HG03097 (cell line): Measurements from ENCODE around the gene CSN1S1.
A peak's percentile ranks its signal among the peaks of the same experiment; 100 is the strongest.
"Not testable (repeated sequence)": the region's sequence is repeated elsewhere in the genome, so short reads cannot be mapped to it uniquely, and the experiment has no call there.

ENCODE experiments used
- ATAC-seq: cut with Tn5 transposase; IDR thresholded peaks from one replicate; pipeline ENCODE4 v1.9.1; 2021; ENCODE audit not compliant: unreplicated experiment, low FRiP score

CSN1S1 gene, protein sequence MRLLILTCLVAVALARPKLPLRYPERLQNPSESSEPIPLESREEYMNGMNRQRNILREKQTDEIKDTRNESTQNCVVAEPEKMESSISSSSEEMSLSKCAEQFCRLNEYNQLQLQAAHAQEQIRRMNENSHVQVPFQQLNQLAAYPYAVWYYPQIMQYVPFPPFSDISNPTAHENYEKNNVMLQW

DNA sequence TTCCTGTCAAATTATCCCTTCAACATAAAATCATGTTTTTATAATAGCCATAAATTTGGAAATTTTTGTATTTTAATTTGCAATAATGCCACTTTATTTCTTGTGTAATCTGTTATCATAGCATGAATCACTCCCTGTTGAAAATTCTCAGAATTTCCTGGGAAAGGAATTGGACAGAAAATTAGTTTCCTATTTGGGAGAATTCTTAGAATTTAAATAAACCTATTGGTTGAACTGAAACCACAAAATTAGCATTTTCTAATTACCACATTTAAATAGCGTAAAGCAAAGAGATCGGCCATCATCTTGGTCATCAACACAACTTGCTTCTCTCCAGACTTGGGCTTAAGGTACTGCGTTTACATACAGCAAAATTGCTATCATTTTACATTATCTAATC, at the start of gene CSN1S1:
Gene CSN1S1, plus strand, starts transcription at position 301 of the 400 bp plus-strand sequence. CDS start 1,488 bp downstream, outside the sequence.
- ATAC-seq = no peak

DNA sequence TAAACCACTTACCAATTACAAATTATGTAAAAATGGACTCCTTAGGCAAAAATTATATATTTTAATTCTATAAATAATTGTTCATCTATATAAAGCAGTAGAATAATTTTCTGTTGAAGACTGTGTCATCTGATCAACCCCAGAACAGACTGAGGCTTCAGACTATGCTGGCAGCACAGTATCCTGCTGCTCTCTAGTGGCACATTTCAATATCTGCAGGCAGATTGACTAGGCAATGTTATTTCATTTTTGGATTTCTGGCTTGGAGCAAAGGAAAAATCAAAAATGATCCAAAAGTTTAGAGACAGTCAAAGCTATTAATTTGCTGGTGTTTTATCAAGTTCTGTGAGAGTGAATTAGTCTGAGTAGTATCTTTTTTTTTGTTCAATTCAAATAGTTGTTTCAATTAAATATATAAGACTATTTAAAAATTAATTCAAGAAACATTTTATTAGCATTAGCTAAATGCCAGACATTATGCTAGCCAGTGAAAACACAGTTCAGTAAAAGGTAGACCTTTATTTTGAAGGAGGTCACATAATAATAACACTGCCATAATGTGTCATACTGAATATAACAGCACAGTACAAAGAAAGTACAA, 49.6 kb upstream of the CSN1S1 start:
- ATAC-seq = peak; percentile 83

DNA sequence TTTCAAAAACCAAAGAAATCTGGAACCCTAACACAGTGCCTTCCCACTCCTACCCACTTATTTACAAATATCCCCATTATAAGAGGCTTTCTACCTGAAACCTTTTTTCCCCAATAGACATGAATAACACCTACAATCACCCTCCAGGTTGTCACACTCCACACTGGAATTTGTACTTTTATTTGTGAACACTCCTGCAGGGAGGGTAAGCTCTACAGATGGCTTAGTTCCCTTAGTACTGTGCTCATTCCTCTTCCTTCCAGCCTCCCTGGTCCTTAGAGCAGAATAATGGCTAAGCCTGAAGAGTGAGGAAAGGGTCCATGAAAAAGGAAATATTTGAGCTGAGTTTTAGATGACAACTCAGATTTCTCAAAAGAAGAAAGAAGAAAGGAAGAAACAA, 48.7 kb upstream of the CSN1S1 start:
- no peak for ATAC-seq

DNA sequence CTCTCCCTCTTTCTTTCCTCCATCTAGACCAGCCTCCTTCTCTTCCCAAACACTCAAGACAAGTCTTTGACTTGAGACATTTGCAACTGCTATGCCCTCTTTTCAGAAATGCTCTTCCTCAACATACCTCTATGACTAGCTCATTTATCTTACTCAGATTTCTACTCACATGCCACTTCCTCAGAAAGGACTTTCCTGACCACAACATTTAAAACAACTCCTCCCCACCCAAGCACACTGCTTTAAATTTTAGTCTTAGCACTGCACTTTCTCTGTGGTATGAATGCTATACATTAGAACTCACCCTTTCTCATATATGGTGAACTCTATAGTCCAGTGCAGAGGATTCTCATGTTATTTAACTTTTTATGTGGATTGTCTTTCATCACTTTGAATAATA, 42.5 kb upstream of the CSN1S1 start:
- no peak for ATAC-seq

DNA sequence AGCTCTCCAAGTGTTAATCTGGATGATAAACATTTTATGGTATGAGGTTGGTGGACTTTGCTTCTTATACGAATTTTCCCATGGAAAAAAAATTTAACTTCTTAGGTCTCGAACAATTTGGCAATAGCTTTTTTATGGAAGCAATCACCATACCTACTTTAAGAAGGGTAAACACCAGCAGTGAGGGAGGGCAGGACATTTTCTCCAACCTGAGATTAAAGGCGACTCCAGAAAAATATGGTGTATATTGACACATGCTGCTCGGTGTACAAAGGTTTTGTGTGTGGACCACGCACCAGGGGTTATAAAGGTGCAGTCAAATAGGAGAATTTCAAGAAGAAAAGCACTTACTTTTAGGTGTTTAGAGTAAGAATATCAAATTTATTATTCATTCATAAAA, 36.7 kb upstream of the CSN1S1 start:
- ATAC-seq = no peak

DNA sequence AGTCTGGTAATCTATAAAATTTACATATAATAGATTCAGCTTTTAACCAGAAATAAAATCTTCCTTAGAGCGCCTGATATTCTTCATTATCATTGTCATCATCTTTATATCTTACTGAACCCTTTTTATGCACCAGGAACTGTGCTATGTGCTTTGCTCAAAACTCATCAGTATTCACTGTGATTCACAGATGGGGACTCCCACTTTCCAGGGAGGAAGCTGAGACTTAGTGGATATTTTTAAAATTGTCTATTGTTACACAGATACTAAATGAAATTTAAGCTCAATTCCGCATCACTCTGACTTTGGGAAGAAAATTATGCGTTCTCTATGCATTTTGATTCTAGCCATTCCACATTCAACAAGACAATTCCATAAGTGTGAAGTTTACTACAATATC, 36.1 kb upstream of the CSN1S1 start:
- ATAC-seq = no peak

DNA sequence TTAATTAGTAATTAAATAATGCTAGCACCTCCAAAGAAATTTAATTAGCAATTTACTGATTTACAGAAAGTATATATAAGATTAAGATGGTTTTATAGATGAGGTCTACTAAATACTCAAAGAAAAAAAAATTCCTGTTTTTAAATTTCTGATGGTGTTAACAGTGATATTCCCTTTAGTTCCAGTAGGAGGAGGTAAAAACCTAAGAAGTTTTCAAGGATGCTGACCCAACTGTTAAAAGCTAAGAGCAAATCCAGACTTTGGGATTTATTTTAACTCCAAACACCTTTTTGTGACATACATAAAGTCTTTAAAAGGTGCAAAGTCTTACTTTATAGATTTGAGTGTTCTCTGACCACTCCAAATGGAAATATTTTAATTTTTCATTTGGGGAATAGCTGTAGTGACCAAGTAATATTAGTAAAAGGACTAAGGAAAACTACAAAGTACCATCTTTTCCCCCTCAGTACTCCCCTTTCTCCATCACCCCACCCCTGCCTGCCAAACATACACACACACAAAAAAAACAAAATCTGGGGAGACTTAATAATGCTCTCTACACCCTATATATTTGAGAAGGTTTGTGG, 34.2 kb upstream of the CSN1S1 start:
- no peak for ATAC-seq

DNA sequence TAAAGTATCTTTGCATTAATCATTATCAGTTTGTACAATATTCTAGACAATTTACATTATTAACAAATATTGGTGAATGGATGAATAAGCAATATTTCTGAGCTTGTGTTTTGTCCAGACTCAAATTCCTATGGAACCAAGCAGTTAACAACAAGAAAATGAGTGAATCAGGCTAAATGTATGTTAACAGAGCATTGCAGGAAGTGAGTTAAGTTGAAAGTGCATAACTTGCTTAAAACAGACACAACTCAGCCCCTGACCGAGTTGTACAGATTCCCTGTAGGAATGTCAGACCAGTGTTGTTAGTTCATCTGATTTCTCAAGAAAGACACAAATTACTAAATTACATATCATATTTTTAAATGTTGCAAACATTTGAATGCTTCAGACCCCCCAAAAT, 23.7 kb upstream of the CSN1S1 start:
- ATAC-seq = no peak

DNA sequence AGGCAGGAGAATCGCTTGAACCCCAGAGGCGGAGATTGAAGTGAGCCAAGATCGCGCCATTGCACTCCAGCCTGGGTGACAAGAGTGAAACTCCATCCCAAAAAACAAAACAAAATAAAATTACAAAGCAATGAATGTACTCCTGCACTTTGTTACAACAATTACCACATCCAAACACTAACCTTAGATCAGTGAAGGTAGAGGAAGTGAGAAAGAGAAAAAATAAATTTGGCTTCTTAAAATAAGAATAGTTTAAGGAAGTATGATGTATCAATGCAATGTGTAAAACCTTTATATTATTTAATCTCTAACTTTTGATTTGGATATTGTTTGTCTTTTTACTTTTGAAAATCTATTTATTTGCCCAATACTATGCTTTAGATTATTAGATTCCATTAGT, 21.7 kb upstream of the CSN1S1 start:
- ATAC-seq = no peak

DNA sequence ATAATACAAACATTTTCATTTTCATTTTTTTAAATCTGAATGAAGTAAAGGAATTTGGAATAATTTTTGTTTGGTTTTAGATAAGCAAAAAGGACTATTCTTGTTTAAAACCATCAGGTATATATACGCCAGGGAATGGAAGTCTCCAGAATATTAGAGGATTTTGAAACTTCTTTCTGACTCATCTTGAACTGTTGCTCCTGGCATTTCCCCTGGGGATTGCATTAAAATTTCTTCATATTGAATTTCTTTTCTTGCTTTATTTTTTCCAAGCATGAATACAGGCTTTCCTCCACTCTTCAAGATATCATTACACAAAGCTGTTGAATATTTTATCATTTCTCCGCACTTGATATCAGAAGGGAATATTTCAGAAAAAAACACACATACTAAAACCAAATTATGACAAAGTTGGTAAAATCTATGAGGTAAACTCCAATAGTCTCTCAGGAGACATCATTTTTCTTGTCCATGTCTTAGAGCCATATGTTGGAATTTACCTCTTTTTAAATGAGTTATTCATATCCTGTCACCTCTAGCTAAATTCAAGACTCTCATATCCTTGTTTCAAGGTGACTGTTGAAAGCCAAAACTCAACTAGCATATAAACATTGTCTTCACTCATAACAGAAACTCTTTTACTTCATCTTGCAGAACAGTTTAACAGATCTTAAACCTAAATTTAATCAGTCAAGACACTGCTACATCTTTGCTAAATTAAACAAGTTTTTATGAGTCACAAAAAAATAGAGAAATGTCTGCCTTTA, 20.7 kb upstream of the CSN1S1 start:
- peak; percentile 80 for ATAC-seq

DNA sequence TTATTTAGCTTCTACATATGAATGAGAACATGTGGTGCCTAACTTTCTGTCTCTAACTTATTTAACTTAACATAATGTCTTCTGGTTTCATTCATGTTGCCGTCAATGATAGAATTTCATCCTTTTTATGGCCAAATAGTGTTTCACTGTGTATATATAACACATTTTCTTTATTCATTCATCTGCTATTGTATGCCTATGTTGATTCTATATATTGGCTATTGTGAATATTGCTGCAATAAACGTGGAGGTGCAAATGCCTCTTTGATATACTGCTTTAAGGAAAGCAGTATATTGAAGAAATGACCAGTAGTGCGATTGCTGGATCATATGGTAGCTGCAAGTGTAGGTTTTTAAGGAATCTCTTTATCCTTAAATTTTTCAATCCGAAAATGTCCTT, 10.0 kb upstream of the CSN1S1 start:
- no peak for ATAC-seq

DNA sequence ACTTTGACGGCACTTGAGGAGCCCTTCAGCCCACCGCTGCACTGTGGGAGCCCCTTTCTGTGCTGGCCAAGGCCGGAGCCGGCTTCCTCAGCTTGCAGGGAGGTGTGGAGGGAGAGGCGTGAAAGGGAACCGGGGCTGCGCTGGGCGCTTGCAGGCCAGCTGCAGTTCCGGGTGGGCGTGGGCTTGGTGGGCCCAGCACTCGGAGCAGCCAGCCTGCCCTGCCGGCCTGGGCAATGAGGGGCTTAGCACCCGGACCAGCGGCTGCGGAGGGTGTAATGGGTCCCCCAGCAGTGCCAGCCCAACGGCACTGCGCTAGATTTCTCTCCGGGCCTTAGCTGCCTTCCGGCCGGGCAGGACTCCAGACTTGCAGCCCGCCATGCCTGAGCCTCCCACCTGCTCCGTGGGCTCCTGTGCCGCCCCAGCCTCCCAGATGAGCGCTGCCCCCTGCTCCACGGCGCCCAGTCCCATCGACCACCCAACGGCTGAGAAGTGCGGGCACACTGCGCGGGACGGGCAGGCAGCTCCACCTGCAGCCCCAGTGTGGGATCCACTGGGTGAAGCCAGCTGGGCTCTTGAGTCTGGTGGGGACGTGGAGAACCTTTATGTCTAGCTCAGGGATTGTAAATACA, 7.0 kb upstream of the CSN1S1 start:
- not testable (repeated sequence) for ATAC-seq

DNA sequence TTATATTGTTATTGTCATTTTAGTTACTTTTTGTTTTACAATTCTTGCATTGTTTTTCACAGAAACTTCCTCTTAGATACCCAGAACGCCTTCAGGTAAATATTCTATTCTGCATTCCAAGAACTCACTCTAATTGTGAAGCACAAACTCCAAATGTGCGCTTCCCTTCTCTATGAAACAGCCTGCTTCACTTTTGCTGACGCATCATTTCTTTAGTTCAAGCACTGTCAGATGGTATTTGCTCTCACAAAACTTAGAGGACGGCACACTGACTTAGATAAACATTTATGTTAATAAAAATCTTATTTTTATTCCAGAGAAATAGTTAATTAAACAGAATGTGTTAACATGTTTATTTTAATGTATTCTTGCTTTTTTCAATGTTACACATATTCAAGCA, 3.3 kb downstream of the CSN1S1 start:
- ATAC-seq = no peak

DNA sequence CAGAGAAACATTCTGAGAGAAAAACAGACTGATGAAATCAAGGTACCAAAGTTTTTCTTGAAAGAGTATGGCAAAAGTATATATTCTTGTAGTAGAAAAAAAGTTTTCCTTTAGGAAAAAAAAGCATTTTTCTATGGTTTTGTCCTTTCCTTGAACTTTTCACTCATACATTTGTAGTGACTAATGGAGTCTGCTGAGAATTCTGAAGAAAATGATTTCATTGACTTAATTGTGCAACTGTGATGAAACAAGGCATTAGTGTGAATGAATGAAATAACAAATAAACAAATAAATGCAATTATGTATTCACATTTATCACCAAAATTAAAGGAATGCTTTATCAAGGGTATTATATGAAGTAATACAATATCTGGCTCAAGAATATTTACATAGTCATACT, 5.7 kb downstream of the CSN1S1 start:
- no peak for ATAC-seq

DNA sequence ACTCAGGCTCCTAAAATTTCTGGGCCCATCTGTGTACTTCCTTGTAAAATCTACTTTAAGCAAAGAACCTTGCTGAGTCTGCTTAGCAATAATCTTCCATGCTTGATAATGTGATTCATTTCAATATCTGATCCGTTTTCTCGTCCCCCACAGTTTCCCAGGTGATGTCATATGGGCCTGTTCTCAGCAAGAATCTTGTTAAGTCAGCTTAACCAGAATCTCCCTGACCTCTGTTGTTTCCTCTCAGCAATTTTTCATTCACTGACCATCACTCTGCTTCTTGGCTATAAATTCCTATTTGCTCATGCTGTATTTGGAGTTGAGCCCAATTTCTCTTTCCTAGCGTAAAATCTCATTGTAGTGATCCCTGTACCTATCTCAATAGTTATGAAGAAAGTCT, 20.7 kb downstream of the CSN1S1 start:
- no peak for ATAC-seq

DNA sequence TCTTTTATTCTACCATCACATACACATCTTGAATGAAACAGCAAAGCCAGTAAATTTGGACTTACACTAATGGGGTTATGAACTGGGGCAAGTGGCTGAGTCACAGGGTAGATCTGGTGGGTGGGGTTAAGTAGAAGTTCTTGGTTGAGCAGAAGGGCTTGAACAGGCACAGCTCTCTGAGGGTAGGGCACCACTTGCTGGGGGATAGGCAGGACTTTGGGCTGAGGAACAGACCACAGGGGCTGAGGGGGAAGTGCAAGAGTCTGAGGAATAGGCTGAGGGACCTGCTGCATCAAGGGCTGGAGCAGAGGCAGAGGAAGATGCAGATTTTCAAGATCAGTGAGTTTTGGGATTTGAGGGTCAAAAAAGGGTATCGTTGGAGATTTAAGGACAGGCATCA, 26.3 kb downstream of the CSN1S1 start:
- no peak for ATAC-seq

DNA sequence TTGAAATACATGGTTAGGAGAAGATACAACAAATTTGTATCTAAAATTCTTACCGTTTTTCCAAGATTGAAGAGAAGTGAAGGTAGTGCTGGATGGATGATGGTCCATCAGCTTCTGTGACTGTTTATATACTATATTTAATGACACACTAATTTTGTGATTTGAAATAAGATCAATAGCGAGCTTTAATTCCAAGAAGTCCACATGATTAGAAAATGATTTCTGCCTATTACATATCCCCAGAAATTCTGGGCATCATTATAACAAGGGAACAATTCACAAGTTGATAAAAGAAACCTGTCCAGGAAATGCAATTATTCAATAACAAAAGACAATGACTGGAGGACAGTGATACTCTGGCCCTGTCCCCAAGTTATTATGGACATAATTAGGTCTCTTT, 34.8 kb downstream of the CSN1S1 start, which contains the start of gene CSN2:
Gene CSN2, minus strand, starts transcription at position 101 of the 400 bp plus-strand sequence. CDS start 4,733 bp downstream, outside the sequence.
- ATAC-seq = no peak

DNA sequence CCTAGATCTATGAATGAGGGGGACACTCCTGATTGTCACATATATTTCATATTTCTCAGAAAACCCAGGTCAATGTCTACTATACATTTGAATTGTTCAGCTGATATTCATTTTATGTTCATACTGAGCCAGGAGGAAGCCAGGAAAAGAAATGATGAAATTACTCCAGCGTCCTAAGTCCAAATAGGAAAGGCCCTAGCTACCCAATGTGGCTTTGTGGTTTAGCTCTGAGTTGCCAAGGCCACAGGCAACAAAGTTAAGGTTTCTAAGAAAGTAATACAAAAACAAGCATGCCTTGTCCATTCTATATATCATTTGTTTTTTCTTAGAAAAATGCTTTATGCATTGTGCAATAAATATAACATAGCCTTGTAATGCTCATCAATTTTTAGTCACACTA, 39.2 kb downstream of the CSN1S1 start:
- ATAC-seq = no peak

DNA sequence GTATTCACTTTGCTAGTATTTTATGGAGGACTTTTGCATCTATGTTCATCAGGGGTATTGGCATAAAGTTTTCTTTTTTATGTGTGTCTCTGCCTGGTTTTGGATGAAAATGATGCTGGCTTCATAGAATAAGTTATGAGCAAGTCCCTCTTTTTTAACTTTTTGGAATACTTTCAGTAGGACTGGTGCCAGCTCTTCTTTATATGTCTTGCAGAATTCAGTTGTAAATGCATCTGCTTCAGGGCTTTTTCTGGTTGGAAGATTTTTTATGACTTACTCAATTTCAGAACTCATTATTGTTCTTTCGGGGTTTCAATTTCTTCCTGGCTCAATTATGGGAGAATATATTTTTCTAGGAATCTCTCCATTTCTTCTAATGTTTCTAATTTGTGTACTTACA, 43.8 kb downstream of the CSN1S1 start:
- no peak for ATAC-seq

DNA sequence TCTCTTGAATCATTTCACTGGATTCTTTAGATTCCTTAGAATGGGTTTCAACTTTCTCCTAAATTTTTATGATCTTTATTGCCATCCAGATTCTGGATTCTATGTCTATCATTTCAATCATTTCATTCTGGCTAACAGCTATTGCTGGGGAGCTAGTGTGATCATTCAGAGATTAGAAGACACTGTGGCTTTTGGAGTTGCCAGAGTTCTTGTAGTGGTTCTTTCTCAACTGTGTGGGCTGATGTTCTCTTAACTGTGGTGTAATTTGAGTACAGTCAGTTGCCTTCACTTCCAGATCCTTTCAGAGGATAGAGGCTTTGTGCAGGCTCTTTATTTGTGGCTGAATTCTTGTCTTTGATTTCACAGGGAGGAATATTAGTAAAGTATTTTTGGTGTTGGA, 46.7 kb downstream of the CSN1S1 start:
- no peak for ATAC-seq

DNA sequence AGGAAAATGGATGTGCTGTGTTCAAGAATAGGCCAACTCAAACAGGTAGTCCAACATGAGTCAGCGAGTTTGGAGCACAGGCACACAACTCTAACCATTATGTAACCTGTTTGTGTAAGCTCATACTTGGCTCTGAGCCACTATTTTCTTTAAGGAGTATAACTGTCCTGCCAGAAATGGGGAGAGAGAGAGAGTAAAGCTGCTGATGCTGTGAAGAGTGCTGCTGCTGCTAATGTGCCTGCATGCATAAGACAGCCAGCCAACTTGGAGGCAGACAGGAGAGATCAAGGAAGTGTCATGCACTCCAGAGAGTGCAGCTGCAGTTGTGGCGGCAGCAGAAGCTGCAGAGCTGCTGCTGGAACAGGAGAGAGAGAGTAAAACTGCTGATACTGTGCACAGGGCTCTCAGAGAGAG, 53.2 kb downstream of the CSN1S1 start:
- no peak for ATAC-seq
